ENCODE results near the gene TNFSF4.
"Not testable (repeated sequence)": the region's sequence is repeated elsewhere in the genome, so short reads cannot be mapped to it uniquely, and the experiment has no call there.

TNFSF4 gene

GRCh38 chr1:173163222-173163621 lies 43.9 kb downstream of the TNFSF4 start:
- no peak for DNase-seq
- no peak for TF ChIP-seq POLR2A (IDR thresholded peaks at IDR 0.05; ENCODE audit: low read length)
- no peak for TF ChIP-seq GATA1 (IDR thresholded peaks at IDR 0.05; ENCODE audit: low read depth, low read length)

GRCh38 chr1:173162601-173163000 lies 44.5 kb downstream of the TNFSF4 start:
- no peak for DNase-seq
- TF ChIP-seq POLR2A (IDR thresholded peaks at IDR 0.05; ENCODE audit: low read length) (no peak), GATA1 (IDR thresholded peaks at IDR 0.05; ENCODE audit: low read depth, low read length) (no peak)

GRCh38 chr1:173161510-173162221 lies 45.5 kb downstream of the TNFSF4 start:
- TF ChIP-seq POLR2A (IDR thresholded peaks at IDR 0.05; ENCODE audit: low read length), result no peak
- no peak for TF ChIP-seq GATA1 (IDR thresholded peaks at IDR 0.05; ENCODE audit: low read depth, low read length)
- no peak for DNase-seq

GRCh38 chr1:173153964-173154363 lies 53.2 kb downstream of the TNFSF4 start:
- not testable (repeated sequence) for DNase-seq

GRCh38 chr1:173153503-173153902 lies 53.6 kb downstream of the TNFSF4 start:
- TF ChIP-seq GATA1 (IDR thresholded peaks at IDR 0.05; ENCODE audit: low read depth, low read length) (no peak), POLR2A (IDR thresholded peaks at IDR 0.05; ENCODE audit: low read length) (no peak)
- no peak for DNase-seq

GRCh38 chr1:173152598-173152997 lies 54.5 kb downstream of the TNFSF4 start:
- no peak for DNase-seq
- no peak for TF ChIP-seq GATA1 (IDR thresholded peaks at IDR 0.05; ENCODE audit: low read depth, low read length)
- no peak for TF ChIP-seq POLR2A (IDR thresholded peaks at IDR 0.05; ENCODE audit: low read length)

GRCh38 chr1:173150795-173151194 lies 56.3 kb downstream of the TNFSF4 start:
- TF ChIP-seq GATA1 (IDR thresholded peaks at IDR 0.05; ENCODE audit: low read depth, low read length) (no peak), POLR2A (IDR thresholded peaks at IDR 0.05; ENCODE audit: low read length) (no peak)
- DNase-seq, result no peak

GRCh38 chr1:173149887-173150286 lies 57.2 kb downstream of the TNFSF4 start:
- TF ChIP-seq POLR2A (IDR thresholded peaks at IDR 0.05; ENCODE audit: low read length) (no peak), GATA1 (IDR thresholded peaks at IDR 0.05; ENCODE audit: low read depth, low read length) (no peak)
- DNase-seq, result peak in 1 of 2 experiments; percentile 24

- TF ChIP-seq GATA1 (IDR thresholded peaks at IDR 0.05; ENCODE audit: low read depth, low read length) (no peak), POLR2A (IDR thresholded peaks at IDR 0.05; ENCODE audit: low read length) (no peak)
- DNase-seq, result no peak
Observed at GRCh38 chr1:173148971-173149370, 58.2 kb downstream of the TNFSF4 start.

GRCh38 chr1:173148545-173148944 lies 58.6 kb downstream of the TNFSF4 start:
- DNase-seq, result no peak
- no peak for TF ChIP-seq GATA1 (IDR thresholded peaks at IDR 0.05; ENCODE audit: low read depth, low read length)
- no peak for TF ChIP-seq POLR2A (IDR thresholded peaks at IDR 0.05; ENCODE audit: low read length)

GRCh38 chr1:173140733-173141132 lies 66.4 kb downstream of the TNFSF4 start:
- TF ChIP-seq POLR2A (IDR thresholded peaks at IDR 0.05; ENCODE audit: low read length) (no peak), GATA1 (IDR thresholded peaks at IDR 0.05; ENCODE audit: low read depth, low read length) (no peak)
- DNase-seq, result no peak

- no peak for TF ChIP-seq POLR2A (IDR thresholded peaks at IDR 0.05; ENCODE audit: low read length)
- TF ChIP-seq GATA1 (IDR thresholded peaks at IDR 0.05; ENCODE audit: low read depth, low read length), result no peak
- no peak for DNase-seq
Observed at GRCh38 chr1:173139706-173140105, 67.4 kb downstream of the TNFSF4 start.

- no peak for TF ChIP-seq POLR2A (IDR thresholded peaks at IDR 0.05; ENCODE audit: low read length)
- TF ChIP-seq GATA1 (IDR thresholded peaks at IDR 0.05; ENCODE audit: low read depth, low read length), result no peak
- DNase-seq, result no peak
Observed at GRCh38 chr1:173137107-173137706, 69.9 kb downstream of the TNFSF4 start.

- DNase-seq, result no peak
- TF ChIP-seq GATA1 (IDR thresholded peaks at IDR 0.05; ENCODE audit: low read depth, low read length), result no peak
- TF ChIP-seq POLR2A (IDR thresholded peaks at IDR 0.05; ENCODE audit: low read length), result no peak
Observed at GRCh38 chr1:173134800-173135199, 72.3 kb downstream of the TNFSF4 start.

- TF ChIP-seq GATA1 (IDR thresholded peaks at IDR 0.05; ENCODE audit: low read depth, low read length) (no peak), POLR2A (IDR thresholded peaks at IDR 0.05; ENCODE audit: low read length) (no peak)
- no peak for DNase-seq
Observed at GRCh38 chr1:173134029-173134428, 73.1 kb downstream of the TNFSF4 start.
